ENCODE results near the gene NRIP2. TPM values are rescaled to one million over a fixed set of nuclear protein-coding genes. Genes with fewer than 3 reads are reported as not detected.
A peak's percentile ranks its signal among the peaks of the same experiment; 100 is the strongest.

Gene NRIP2
- total RNA-seq, 1 donor from 2014 or later: not detected

GRCh38 chr12:2857576-2857975, 22.7 kb upstream of the NRIP2 start:
- no peak for DNase-seq (ENCODE audit: low read depth)
- no peaks in the 10 kb centered on the region for H3K27me3 ChIP-seq (ENCODE audit: control insufficient read depth, insufficient read depth, low read length)
- peaks cover 1% of the 10 kb centered on the region for H3K36me3 ChIP-seq (ENCODE audit: control insufficient read depth, insufficient read depth, low read length)
- H3K4me3 ChIP-seq (ENCODE audit: low read depth, low read length): no peak overlapping the region
- TF ChIP-seq CTCF (IDR thresholded peaks at IDR 0.05; ENCODE audit: insufficient read depth, low read length, poor library complexity, severe bottlenecking): no peak

GRCh38 chr12:2857021-2857431, 22.2 kb upstream of the NRIP2 start, which contains the start of gene TEX52:
TSS of gene TEX52 (minus strand) at chr12:2857039. CDS start at chr12:2857026, 13 bp downstream.
- no peak for TF ChIP-seq CTCF (IDR thresholded peaks at IDR 0.05; ENCODE audit: insufficient read depth, low read length, poor library complexity, severe bottlenecking)
- no peak for DNase-seq (ENCODE audit: low read depth)
- H3K36me3 ChIP-seq (ENCODE audit: control insufficient read depth, insufficient read depth, low read length): peaks cover 1% of the 10 kb centered on the region
- no peak within 1 kb of the TSS for H3K4me3 ChIP-seq (ENCODE audit: low read depth, low read length)
- no peaks in the 10 kb centered on the region for H3K27me3 ChIP-seq (ENCODE audit: control insufficient read depth, insufficient read depth, low read length)

GRCh38 chr12:2856051-2856450, 21.2 kb upstream of the NRIP2 start:
- DNase-seq (ENCODE audit: low read depth): no peak
- Histone ChIP-seq H3K4me3 (ENCODE audit: low read depth, low read length) (no peak overlapping the region), H3K36me3 (ENCODE audit: control insufficient read depth, insufficient read depth, low read length) (peaks cover 1% of the 10 kb centered on the region), H3K27me3 (ENCODE audit: control insufficient read depth, insufficient read depth, low read length) (no peaks in the 10 kb centered on the region)
- no peak for TF ChIP-seq CTCF (IDR thresholded peaks at IDR 0.05; ENCODE audit: insufficient read depth, low read length, poor library complexity, severe bottlenecking)

GRCh38 chr12:2855546-2855945, 20.7 kb upstream of the NRIP2 start:
- DNase-seq (ENCODE audit: low read depth): no peak
- H3K27me3 ChIP-seq (ENCODE audit: control insufficient read depth, insufficient read depth, low read length): no peaks in the 10 kb centered on the region
- peaks cover 1% of the 10 kb centered on the region for H3K36me3 ChIP-seq (ENCODE audit: control insufficient read depth, insufficient read depth, low read length)
- no peak for TF ChIP-seq CTCF (IDR thresholded peaks at IDR 0.05; ENCODE audit: insufficient read depth, low read length, poor library complexity, severe bottlenecking)
- H3K4me3 ChIP-seq (ENCODE audit: low read depth, low read length): no peak overlapping the region

- Histone ChIP-seq H3K27me3 (ENCODE audit: control insufficient read depth, insufficient read depth, low read length) (no peaks in the 10 kb centered on the region), H3K36me3 (ENCODE audit: control insufficient read depth, insufficient read depth, low read length) (peaks cover 1% of the 10 kb centered on the region), H3K4me3 (ENCODE audit: low read depth, low read length) (no peak overlapping the region)
- no peak for TF ChIP-seq CTCF (IDR thresholded peaks at IDR 0.05; ENCODE audit: insufficient read depth, low read length, poor library complexity, severe bottlenecking)
- no peak for DNase-seq (ENCODE audit: low read depth)
Observed at GRCh38 chr12:2854669-2855453, 20.0 kb upstream of the NRIP2 start.

- Histone ChIP-seq H3K27me3 (ENCODE audit: control insufficient read depth, insufficient read depth, low read length) (no peaks in the 10 kb centered on the region), H3K4me3 (ENCODE audit: low read depth, low read length) (no peak overlapping the region), H3K36me3 (ENCODE audit: control insufficient read depth, insufficient read depth, low read length) (peaks cover 1% of the 10 kb centered on the region)
- no peak for DNase-seq (ENCODE audit: low read depth)
- TF ChIP-seq CTCF (IDR thresholded peaks at IDR 0.05; ENCODE audit: insufficient read depth, low read length, poor library complexity, severe bottlenecking): peak; percentile 95
Observed at GRCh38 chr12:2853626-2854025, 18.8 kb upstream of the NRIP2 start.

All from kidney epithelial cell (primary cell).